Activated CD8-positive, alpha-beta memory T cell treated with anti-CD3 and anti-CD28 coated beads, Interleukin-2, amount 50 U/mL, for 1 hour (primary cell): ENCODE measurements around the gene MEGF11.
"Not testable (repeated sequence)": the region's sequence is repeated elsewhere in the genome, so short reads cannot be mapped to it uniquely, and the experiment has no call there.

Experiments used
- DNase-seq: peaks from one replicate; pipeline ENCODE4 v3.0.0-alpha.2; 2020; ENCODE audit errors: extremely low read depth

Gene MEGF11

DNA sequence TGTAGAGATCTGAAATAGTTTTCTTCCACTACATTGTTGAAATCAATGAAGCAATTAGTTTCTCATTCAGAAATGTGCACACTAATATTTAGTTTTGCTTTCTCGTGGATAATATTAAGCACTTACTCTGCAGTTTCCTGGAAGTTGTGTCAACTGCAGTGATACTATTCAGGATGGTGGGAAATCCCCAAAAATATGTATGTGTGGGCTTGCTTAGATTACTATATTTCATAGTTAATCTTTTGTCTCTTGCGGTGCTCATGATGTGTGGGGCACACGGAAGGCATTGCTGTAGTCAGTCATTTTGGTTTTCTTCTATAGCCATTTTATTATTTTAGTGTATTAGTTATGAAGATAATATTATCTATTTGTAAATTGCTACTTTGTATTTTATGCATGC lies 364.6 kb downstream of the MEGF11 start:
- DNase-seq, result no peak

DNA sequence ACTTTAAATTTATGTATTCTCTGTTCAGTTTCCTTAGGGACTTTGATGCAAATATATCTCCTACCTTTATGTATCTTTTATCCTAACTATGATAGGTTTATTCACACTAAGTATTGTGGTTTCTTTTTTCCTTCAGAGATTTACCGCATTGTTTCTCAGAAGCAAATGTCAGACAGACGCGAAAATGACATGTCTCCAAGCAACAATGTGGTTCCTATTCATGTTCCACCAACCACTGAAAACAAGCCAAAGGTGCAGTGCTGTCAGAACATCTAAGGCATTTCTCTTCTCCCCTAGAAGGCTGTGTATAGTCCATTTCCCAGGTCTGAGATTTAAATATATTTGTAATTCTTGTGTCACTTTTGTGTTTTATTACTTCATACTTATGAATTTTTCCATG lies 366.0 kb downstream of the MEGF11 start:
- DNase-seq, result no peak

DNA sequence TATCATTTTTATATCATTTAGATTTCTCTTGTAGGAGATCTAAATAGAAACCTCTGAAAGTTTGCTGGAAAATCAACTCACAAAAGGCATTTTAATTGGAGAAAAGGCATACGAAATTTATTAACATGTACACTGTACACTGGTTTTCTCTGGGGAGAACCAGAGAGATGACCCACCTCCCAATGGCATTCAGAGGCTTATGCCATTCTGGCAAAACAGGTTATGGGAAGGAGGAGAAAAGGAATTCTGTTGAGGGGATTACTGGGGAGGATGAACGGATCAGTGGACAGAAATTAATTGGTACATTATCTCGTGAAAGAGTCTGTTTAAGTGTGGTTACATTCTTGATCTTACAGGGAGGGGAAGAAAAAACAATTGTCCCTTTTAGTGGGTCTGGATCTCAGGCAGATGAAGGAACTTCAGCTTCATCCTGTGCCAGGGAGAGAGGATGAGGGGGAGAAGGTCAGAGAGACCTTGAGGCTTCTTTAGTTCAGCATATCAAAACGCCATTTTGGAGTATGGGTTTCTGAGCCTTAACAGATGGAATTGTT lies 367.8 kb downstream of the MEGF11 start:
- DNase-seq, result no peak

DNA sequence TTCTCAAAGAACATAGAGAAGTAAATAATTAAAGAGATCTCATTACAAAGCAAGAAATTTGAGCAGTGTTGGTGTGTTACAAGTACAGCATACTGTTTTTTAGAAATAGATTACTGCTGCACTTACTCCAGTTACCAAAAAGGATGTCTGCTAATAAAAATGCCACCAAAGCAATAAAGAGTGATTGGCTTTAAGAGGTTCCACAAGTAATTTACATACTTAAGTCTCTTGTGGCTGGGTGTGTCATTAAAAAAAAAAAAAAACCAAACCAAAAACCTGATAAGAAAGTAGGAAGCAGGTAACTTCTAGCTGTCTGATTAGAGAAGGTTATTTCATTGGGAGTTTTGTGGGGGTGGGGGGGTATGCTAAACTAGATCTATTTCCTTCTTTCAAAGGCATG lies 369.0 kb downstream of the MEGF11 start:
- no peak for DNase-seq

DNA sequence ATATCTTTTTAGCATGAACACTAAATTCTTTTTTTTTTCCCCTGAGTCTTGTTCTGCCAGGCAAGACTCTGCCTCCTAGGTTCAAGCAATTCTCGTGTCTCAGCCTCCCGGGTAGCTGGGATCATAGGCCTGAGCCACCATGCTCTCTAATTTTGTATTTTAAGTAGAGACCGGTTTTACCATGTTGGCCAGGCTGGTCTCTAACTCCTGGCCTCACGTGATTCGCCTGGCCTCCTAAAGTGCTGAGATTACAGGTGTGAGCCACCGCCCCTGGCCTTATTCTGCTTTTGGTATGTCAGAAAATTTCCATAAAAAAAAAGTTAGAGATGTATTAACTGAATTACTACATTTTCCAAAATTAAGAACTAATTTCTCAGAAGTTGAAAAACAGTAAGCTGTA lies 370.0 kb downstream of the MEGF11 start:
- no peak for DNase-seq

DNA sequence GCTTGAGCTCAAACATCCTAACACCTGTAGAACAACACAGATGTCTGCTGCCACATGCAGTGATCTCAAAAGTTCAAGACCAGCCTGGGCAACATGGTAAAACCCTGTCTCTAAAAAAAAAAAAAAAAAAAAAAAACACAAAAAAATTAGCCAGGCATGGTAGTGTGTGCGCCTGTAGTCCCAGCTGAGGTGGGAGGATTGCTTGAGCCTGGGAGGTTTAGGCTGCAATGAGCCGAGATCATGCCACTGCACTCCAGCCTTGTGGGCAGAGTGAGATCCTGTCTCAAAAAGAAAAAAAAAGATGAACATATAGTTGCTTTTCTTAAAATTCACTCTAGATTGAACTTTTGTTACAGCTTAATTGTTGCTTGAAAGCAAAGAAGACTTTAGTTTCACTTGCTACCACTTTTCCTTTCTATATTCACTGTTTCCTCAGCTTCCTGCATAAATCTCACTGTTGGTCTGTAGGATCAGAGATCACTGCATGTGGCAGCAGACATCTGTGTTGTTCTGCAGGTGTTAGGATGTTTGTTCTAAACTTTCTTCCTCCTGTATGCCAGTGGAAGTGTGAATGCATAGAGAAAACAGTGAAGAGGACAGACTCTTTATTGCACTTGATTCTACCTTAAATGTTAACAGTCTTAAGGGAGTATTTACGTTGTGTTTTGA lies 371.6 kb downstream of the MEGF11 start:
- DNase-seq, result no peak

DNA sequence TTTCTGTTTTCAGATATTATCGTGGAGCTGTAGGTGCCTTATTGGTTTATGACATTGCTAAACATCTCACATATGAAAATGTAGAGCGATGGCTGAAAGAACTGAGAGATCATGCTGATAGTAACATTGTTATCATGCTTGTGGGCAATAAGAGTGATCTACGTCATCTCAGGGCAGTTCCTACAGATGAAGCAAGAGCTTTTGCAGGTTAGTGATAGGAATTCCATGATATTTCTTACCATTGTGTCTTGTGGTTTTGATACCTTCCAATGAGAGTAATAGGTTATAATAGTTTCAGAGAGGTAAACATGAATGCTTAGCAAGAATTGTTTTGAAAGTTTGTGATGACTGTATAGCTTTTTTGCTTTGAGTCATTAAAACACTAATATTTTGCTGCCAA lies 375.8 kb downstream of the MEGF11 start:
- DNase-seq, result no peak

DNA sequence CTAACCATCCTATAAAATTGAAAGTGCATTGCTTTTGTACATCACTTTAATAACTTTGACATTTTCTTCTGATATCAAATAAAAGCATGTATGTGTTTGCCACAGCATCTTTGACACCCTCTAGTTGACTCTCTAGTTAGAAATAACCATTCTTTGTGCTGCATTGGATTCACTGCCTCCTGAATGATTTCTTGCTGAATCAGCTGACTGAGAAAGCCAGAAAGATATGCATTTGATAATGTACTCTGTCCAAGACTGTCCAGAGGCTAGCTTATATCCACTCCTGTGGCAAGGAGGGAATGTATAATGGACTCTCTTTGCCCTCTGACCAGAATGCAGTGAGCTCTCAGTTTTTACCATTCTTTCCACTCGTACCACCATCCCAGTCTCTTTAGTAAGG lies 378.1 kb downstream of the MEGF11 start:
- no peak for DNase-seq

DNA sequence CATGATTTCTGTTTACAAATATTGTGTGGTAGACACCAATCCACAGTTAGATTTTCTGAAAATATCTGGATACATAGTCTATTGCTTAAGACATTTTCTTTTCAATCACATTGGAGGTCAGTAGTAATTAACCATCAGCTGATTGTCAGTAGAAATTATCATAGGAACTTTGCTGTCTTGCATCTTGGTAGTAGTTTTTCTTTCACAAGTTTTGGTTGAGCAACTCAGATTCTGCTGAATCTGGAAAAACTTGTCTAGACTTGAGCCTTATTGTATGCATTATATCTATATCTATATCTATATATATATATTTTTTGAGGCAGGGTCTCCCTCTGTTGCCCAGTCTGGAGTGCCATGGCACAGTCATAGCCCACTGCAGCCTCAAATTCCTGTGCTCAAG lies 380.3 kb downstream of the MEGF11 start:
- DNase-seq, result no peak

DNA sequence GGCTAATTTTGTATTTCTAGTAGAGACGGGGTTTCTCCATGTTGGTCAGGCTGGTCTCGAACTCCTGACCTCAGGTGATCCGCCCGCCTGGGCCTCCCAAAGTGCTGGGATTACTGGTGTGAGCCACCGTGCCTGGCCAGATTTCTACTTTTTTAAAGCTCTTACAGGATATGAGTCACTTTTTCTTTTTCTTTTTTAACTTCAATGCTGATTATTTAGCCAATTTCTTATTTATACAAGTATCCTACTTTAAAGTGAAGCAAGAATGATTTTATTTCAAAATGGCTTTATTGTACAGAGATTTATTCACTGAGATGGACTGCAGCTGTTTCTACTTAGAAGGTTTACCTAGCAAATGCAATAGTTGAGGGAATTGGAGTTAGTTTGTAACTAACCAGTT lies 381.0 kb downstream of the MEGF11 start:
- DNase-seq, result not testable (repeated sequence)

DNA sequence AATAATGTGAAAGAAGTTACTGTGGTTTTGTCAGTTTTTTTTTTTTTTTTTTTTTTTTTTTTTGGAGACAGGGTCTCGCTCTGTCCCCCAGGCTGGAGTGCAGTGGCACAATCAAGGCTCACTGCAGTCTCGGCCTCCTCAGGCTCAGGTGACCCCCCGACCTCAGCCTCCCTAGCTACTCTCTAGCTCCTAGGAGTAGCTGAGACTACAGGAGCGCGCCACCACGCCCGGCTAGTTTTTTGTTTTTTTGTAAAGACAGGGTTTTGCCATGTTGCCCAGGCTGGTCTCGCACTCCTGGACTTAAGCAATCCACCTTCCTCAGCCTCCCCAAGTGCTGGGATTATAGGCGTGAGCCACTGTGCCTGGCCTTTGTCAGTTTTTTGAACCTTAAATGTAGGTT lies 381.7 kb downstream of the MEGF11 start:
- DNase-seq, result not testable (repeated sequence)

DNA sequence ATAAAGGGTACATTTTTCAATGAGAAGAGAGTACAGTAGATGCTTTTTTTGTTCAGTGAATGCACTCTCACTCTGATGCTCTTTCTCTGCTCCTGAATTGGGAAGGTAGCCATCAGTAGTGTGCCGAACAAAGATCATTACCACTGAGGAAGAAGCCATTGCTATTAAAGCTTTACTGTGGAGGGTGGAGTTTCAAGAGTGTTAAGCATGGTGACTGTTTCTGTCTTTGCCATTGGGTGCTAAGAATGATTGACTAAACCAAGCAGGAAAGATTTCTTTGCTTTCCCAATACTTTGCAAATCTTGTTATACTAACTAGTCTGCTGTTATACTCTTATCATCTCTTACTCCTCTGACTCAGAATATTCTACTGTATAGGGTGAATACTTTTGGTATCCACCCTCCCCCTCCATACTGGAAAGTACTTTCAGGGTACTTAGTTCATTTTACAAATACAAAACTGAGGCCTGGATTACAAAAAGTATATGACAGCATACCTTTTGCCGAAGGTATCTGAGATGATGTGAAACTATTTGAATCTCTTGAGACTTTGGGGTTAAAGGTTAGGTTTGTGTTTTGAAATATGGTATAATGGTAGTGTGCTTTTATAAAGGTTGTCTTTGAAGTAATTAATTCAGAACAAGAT lies 382.5 kb downstream of the MEGF11 start:
- DNase-seq, result no peak

DNA sequence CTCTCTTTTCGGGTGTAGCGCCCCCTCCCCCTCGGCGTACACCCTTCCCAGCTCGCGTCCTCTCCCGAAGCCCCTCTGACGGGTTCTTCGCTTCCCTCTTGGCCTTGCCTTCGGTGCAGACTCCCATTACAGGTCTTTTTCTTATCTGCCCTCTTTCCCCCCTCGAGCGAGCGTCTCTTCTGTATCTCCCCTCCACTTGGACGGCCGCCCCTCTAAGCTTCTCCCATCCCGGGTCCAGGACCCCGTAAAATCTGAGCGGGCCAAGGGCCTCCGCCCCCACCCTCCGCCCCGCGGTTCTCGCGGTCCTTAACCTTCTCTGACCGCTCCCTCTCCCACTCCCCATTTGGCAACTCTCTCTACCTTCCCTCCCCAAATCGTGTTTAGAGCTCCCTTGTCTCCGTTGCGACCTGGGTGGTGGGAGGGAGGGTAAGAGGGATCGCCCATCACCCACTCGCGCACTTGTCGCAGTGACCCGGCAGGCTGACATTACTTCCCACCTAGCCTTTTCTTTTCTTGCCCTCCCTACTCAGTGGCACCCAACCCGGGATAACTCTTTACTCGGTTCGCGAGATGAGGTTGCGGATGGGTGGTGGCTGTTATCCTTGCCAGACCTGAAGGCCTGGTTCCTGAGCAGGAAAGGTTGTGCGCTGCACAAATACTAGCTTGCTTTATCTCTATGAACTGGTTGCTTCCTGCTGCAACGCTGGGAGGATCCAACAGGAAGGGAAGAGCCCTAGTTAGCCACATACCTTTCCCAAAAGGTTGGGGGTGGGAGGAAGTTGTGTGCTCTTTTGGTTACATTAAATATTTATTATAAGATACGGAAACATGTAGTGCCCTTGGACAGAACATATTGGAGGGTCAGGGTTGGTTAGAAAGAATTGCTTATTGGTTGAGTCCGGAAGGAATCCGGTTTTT lies 383.3 kb downstream of the MEGF11 start:
- DNase-seq, result no peak

DNA sequence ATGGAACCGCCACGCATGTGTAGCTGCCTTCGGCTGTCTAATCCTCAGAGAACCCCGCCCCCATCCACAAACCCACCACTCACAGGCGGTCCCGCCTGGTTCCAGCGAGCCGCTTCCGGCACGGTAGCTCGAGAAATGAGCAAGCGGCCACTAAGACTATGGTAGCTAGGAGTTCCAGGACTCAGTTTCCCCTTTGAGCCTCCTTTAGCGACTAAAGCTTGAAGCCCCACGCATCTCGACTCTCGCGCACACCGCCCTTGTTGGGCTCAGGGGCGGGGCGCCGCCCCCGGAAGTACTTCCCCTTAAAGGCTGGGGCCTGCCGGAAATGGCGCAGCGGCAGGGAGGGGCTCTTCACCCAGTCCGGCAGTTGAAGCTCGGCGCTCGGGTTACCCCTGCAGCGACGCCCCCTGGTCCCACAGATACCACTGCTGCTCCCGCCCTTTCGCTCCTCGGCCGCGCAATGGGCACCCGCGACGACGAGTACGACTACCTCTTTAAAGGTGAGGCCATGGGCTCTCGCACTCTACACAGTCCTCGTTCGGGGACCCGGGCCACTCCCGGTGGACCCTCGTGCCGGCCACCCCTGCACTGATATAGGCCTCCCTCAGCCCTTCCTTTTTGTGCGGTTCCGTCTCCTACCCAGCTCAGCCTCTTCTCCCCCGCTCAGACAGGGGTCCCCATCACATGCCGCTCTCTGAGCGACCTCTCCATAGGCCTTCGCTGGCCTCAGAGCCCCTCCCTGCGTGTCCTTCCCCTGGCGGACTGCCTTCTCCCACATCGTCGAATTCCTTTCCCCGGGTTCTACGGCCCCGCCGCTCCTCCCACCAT lies 384.2 kb downstream of the MEGF11 start, which contains the start of gene RAB11A:
Gene RAB11A (plus strand): TSS at position 366 of the 828 bp plus-strand sequence. CDS start 95 bp downstream, at position 461.
- DNase-seq, result peak; percentile 89

DNA sequence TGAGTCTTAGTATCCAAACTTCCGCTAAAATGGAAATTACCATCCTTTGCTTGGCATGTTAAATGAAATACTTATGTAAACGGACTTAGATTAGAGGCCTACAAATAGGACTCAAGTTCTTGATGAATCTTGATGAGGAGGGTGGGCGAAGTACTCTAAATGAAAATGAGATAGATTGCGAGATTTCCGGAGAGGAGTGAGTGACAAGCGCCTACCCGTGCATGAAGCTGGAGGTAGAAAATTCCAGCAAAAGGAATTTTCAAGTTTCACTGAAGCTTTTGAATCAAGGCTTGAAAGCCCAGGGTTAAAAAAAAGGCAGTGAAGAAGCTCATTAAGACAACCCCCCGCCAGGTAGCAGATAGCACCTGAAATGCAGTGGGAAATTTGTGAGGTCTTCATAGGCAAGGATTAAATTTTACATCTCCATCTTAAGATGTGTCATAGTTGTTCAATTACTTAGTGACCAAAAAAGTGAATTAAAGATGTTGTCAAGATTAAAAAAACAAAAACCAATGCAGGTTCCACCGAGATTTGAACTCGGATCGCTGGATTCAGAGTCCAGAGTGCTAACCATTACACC lies 384.9 kb downstream of the MEGF11 start:
- DNase-seq, result no peak

DNA sequence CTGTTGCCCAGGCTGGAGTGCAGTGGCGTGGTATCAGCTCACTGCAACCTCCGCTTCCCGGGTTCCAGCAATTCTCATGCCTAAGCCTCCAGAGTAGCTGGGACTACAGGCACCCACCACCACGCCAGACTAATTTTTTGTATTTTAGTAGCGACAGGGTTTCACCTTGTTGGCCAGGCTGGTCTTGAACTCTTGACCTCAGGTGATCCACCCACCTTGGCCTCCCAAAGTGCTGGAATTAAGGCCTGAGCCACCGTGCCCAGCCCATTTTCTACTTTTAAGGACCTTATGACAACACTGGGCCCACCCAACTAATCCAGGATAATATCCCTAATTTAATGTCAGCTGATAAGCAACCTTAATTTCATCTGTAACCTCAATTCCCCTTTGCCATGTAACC lies 385.6 kb downstream of the MEGF11 start:
- not testable (repeated sequence) for DNase-seq

DNA sequence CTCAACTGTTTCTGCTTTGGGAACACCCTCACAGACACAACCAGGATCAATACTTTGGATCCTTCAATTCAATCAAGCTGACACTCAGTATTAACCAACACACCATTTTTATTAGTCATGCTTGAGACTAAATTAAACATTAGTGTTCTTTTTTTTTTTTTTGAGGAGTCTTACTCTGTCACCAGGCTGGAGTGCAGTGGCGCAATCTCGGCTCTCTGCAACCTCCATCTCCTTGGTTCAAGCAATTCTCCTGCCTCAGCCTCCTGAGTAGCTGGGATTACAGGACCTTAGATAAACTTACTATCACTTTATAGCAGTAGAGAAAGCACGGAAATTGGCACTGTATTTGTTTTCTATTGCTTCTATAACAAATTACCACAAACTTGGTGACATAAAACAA lies 386.3 kb downstream of the MEGF11 start:
- no peak for DNase-seq

DNA sequence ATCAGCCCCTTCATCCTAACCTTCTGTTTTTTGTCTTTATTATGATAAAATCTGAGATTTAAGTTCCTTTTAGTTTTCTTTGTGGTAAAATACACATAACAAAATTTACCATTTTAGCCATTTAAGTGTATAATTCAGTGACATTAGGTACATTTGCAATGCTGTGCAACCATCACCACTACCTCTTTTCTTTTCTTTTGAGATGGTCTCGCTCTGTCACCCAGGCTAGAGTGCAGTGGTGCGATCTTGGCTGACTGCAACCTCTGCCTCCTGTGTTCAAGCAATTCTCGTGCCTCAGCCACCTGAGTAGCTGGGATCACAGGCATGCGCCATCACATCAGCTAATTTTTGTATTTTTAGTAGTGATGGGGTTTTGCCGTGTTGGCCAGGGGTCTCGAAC lies 390.4 kb downstream of the MEGF11 start:
- no peak for DNase-seq

DNA sequence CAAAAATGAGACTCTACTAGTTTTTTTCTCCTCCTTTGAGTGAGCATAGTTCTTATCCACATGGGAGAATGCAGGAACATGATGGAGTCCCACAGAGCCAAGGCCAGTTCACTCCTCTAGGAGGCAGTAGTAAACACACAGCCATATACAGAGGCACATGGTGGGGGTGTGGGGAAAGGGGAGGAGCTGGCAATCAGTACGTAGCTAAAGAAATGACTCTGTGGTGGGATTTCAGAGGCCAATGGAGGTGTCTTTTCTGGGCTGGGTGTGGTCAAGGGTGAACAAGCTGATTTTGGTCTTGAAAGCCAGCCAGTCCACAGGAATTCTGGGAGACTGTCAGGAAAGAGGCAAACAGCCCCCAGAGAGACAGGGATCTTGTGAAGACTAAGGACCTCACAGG lies 390.9 kb downstream of the MEGF11 start:
- DNase-seq, result no peak

DNA sequence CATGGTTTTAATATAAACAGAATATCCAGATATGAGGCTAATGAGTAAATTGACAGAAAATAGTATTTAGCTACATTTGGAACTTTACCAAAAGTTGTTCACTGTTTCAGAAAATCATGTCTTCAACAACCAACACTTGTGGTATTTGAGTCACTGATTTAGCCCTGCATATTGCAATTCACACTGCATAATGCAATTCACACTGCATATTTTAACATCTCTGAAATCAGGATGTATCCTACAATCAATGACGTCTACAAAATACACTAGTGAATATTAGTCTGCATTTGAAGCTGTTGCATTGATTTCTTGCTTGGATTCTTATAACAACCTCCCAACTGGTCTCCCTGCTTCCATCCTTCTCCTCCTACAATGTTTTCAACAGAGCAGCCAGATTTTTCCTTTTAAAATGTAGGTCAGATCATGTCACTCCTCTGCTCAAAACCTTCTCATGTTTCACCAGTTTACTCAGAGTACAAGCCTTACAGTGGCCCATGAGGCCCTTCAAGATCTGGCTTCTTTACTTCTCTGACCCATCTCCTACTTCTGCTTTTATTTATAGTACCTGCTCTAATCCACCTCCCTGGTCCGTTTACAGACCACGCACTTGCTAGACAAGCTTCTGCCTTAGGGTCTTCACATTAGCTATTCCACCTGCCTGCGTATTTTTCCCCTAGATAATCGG lies 395.7 kb downstream of the MEGF11 start:
- DNase-seq, result no peak
